Measurements from ENCODE around the gene RPLP2. TPM values are rescaled to one million over a fixed set of nuclear protein-coding genes. Genes with fewer than 3 reads are reported as not detected.
A peak's percentile ranks its signal among the peaks of the same experiment; 100 is the strongest.

Gene RPLP2
- total RNA-seq (2012; rRNA removed) (59.9 and 95.0 TPM in 2 replicates), polyA plus RNA-seq (2012; rRNA removed) (1,851 and 1,897 TPM in 2 replicates), Bru-seq, nascent RNA (percentile 98 among the genes with signal in this experiment), BruChase-seq, experiment 1, labeled RNA remaining after a 6-hour chase (percentile 98 among the genes with signal in this experiment), BruChase-seq, experiment 2, labeled RNA remaining after a 2-hour chase (percentile 97 among the genes with signal in this experiment)
- polyA plus RNA-seq (2012; cell fraction: cytosol; rRNA removed) = 794 and 1,177 TPM in 2 replicates
- 397 and 406 TPM in 2 replicates for polyA plus RNA-seq (2012; cell fraction: nucleus; rRNA removed; ENCODE audit: low replicate concordance)
- long read RNA-seq, transcript RPLP2-203 (3 exons, 489 nt) = minor isoform, 16 of 386 reads
- long read RNA-seq, transcript RPLP2-205 (2 exons, 646 nt) = minor isoform, 16 of 386 reads
- long read RNA-seq, transcript RPLP2-207 (4 exons, 637 nt) = minor isoform, 70 of 386 reads
- long read RNA-seq, transcript RPLP2-201 (5 exons, 781 nt) = major isoform, 262 of 386 reads
- long read RNA-seq, partial matches to known transcripts = 13 of 386 reads
- long read RNA-seq, other reads (novel, unspliced or antisense) = 9 of 386 reads

DNA sequence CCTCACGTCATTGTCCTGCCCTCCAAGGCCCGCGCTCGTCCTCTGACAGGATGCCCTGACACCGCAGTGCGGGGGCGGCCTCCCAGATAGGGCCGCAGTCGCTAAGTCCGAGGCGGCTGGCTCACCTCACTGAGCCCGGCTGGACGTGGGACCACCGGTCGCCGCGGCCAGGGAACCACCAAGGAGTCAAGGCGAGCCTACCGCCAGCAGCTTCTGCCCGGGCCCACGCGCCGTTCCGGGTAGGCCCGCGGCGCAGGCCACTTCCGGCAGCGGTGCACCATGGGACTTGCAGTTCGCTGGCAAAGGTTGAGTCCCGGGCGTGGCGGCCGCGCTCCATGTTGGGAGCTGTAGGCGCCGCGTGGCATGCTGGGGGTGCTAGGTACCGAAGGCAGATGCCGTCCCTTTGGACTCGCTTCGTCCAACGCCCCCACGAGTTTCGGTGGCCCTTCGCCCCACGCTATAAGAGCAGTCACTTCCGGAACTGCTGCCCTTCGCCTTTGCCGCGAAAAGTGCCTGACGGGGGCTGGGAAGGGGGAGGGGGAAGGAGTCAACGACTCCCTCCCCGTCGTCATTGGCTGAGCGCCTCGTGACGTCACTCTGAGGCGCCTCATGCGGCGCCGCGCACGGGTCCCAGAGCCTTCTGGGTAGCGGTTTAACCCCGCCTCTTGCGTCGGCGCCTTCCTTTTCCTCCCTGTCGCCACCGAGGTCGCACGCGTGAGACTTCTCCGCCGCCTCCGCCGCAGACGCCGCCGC, at the start of gene RPLP2:
Gene RPLP2, plus strand, starts transcription at position 681 of the 753 bp plus-strand sequence. CDS start 268 bp downstream, outside the sequence.
- 2% methylated on average over 54 of the region's 81 CpGs; no CpG with 5 or more reads in 1 of the 2 experiments for WGBS, 2 experiments (ENCODE audit: extremely low coverage in 2 of 2, insufficient read length in 1 of 2)
- in situ Hi-C loops (cut with MboI; ENCODE audit: low sequenced_read_pairs) (no loop called here), dilution Hi-C loops (cut with HindIII; ENCODE audit: low sequenced_read_pairs, unreplicated experiment) (no loop called here), intact Hi-C loops (cut with micrococcal nuclease) (loop anchor here (1.0 kb wide), 1 partner anchor 12 kb away; no protein-coding TSS in a partner anchor)
- Histone ChIP-seq H3K27me3 (ENCODE audit: control insufficient read depth, insufficient read depth, low read length) (no peaks in the 10 kb centered on the region), H3K9me1 (ENCODE audit: insufficient read depth, low read length) (no peaks in the 10 kb centered on the region), H3K4me3 (ENCODE audit: insufficient read depth, low read depth, low read length) (peak within 1 kb of the TSS; percentile 86), H3K36me3 (ENCODE audit: control insufficient read depth, insufficient read depth, low read length) (peaks cover 30% of the 10 kb centered on the region), H4K91ac (ENCODE audit: insufficient read depth, low read depth, low read length) (peak within 1 kb of the TSS; percentile 100), H3K14ac (replicated peaks; ENCODE audit: low read depth, low read length) (peak within 1 kb of the TSS; percentile 100), H3K4ac (ENCODE audit: low read depth, low read length) (peak within 1 kb of the TSS; percentile 100), H3K9ac (ENCODE audit: low read depth, low read length) (peak within 1 kb of the TSS; percentile 99), H4K8ac (ENCODE audit: low read depth in 2 of 2, low read length in 2 of 2) (peak within 1 kb of the TSS; percentile 93 to 100), H3K18ac (ENCODE audit: low read depth, low read length) (peak within 1 kb of the TSS; percentile 100), H2AK9ac (replicated peaks; ENCODE audit: low read depth, low read length, poor library complexity) (peak within 1 kb of the TSS; percentile 99), H3K79me1 (ENCODE audit: low read depth in 1 of 2, low read length in 2 of 2) (peaks cover 27 to 61% of the 10 kb centered on the region in 2 experiments), H3K4me2 (ENCODE audit: low read depth, low read length) (peak within 1 kb of the TSS; percentile 98), H2BK15ac (ENCODE audit: low read depth, low read length) (peak within 1 kb of the TSS; percentile 100), H3K9me3 (ENCODE audit: control insufficient read depth, insufficient read depth, low read length) (no peaks in the 10 kb centered on the region), H3K27ac (ENCODE audit: insufficient read depth, low read length) (peak within 1 kb of the TSS; percentile 99), H3K23ac (ENCODE audit: low read depth, low read length) (peak within 1 kb of the TSS; percentile 100), H4K5ac (ENCODE audit: low read depth, low read length) (peak within 1 kb of the TSS; percentile 100), H2BK5ac (ENCODE audit: low read depth, low read length, poor library complexity, severe bottlenecking) (peak within 1 kb of the TSS; percentile 100), H2AFZ (replicated peaks; ENCODE audit: low read length, poor library complexity) (peak within 1 kb of the TSS; percentile 100), H2BK120ac (ENCODE audit: low read depth, low read length) (peak within 1 kb of the TSS; percentile 100), H4K20me1 (ENCODE audit: insufficient read depth, low read length) (peaks cover 38% of the 10 kb centered on the region), H2BK20ac (ENCODE audit: low read depth, low read length) (peak within 1 kb of the TSS; percentile 100), H3K56ac (ENCODE audit: extremely low read depth, insufficient read depth, low read length) (peak within 1 kb of the TSS; percentile 99), H2AK5ac (ENCODE audit: low read depth, low read length) (peak within 1 kb of the TSS; percentile 98), H3K4me1 (ENCODE audit: control insufficient read depth, insufficient read depth, low read length) (peaks cover 10% of the 10 kb centered on the region)
- peak; percentile 95 for DNase-seq
- POLR2A ChIA-PET (ENCODE audit: unreplicated experiment) = interaction anchor here (1.1 kb wide), 1 partner anchor 10 kb away, joined by 5 read pairs; the partner anchor contains the start of gene PNPLA2
- CTCF ChIA-PET = no interaction called here
- BruUV-seq (replicated peaks) = no TSS peak
- peak; percentile 81 for ATAC-seq (ENCODE audit: low read depth)
- TF ChIP-seq POLR2A (IDR thresholded peaks at IDR 0.05; ENCODE audit: low read depth, low read length) = peak; percentile 97
- TF ChIP-seq, protein P1, sequence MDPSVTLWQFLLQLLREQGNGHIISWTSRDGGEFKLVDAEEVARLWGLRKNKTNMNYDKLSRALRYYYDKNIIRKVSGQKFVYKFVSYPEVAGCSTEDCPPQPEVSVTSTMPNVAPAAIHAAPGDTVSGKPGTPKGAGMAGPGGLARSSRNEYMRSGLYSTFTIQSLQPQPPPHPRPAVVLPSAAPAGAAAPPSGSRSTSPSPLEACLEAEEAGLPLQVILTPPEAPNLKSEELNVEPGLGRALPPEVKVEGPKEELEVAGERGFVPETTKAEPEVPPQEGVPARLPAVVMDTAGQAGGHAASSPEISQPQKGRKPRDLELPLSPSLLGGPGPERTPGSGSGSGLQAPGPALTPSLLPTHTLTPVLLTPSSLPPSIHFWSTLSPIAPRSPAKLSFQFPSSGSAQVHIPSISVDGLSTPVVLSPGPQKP (IDR thresholded peaks at IDR 0.05; ENCODE audit: borderline replicate concordance, low read depth, low read length) = no peak
- peak; percentile 62; the same call in 1 of the 2 replicates for TF ChIP-seq MXI1 (IDR thresholded peaks at IDR 0.05; ENCODE audit: borderline replicate concordance, low read depth, low read length)
- TF ChIP-seq FOS (IDR thresholded peaks at IDR 0.05; ENCODE audit: low read depth, low read length) = no peak; the same call in 1 of the 2 replicates
- TF ChIP-seq RFX5 (IDR thresholded peaks at IDR 0.05; ENCODE audit: low read depth, low read length) = no peak
- 0 out of 2 replicates have a peak, but pooled peaks have one; percentile 2 for TF ChIP-seq CEBPB (IDR thresholded peaks at IDR 0.05; ENCODE audit: low read depth, low read length)
- no peak for TF ChIP-seq RAD21 (IDR thresholded peaks at IDR 0.05; ENCODE audit: low read length)
- peak; percentile 94 for TF ChIP-seq BHLHE40 (IDR thresholded peaks at IDR 0.05; ENCODE audit: low read depth, low read length)
- TF ChIP-seq NFE2L2 (IDR thresholded peaks at IDR 0.05; ENCODE audit: low read depth, low read length) = no peak; the same call in 1 of the 2 replicates
- no peak for TF ChIP-seq SMC3 (IDR thresholded peaks at IDR 0.05; ENCODE audit: low read depth, low read length)
- no peak for TF ChIP-seq RCOR1 (IDR thresholded peaks at IDR 0.05; ENCODE audit: insufficient replicate concordance, low read length)
- no peak for TF ChIP-seq MAFK (IDR thresholded peaks at IDR 0.05; ENCODE audit: low read depth, low read length)
- TF ChIP-seq, protein P2, sequence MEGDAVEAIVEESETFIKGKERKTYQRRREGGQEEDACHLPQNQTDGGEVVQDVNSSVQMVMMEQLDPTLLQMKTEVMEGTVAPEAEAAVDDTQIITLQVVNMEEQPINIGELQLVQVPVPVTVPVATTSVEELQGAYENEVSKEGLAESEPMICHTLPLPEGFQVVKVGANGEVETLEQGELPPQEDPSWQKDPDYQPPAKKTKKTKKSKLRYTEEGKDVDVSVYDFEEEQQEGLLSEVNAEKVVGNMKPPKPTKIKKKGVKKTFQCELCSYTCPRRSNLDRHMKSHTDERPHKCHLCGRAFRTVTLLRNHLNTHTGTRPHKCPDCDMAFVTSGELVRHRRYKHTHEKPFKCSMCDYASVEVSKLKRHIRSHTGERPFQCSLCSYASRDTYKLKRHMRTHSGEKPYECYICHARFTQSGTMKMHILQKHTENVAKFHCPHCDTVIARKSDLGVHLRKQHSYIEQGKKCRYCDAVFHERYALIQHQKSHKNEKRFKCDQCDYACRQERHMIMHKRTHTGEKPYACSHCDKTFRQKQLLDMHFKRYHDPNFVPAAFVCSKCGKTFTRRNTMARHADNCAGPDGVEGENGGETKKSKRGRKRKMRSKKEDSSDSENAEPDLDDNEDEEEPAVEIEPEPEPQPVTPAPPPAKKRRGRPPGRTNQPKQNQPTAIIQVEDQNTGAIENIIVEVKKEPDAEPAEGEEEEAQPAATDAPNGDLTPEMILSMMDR (conservative IDR thresholded peaks at IDR 0.05; ENCODE audit: low read depth, low read length) = no peak
